Kidney epithelial cell (primary cell): ENCODE measurements around the gene KIAA0753. TPM values are rescaled to one million over a fixed set of nuclear protein-coding genes. Genes with fewer than 3 reads are reported as not detected.

Experiments used
- DNase-seq: peaks from one replicate; pipeline ENCODE4 v3.0.0-alpha.2; 2010; ENCODE audit warnings: low read depth
- H3K27me3 ChIP-seq: 2 replicates; pipeline ENCODE4 v1.6.0; 2011; ENCODE audit warnings: low read length; ENCODE audit not compliant: control insufficient read depth, insufficient read depth
- H3K36me3 ChIP-seq: 2 replicates; pipeline ENCODE4 v1.5.1; 2011; ENCODE audit warnings: low read length; ENCODE audit not compliant: control insufficient read depth, insufficient read depth
- H3K4me3 ChIP-seq: 2 replicates; pipeline ENCODE4 v1.5.1; 2011; ENCODE audit warnings: low read depth, mild to moderate bottlenecking, control low read depth, low read length
- total RNA-seq: library from RNA; depleted of rRNA; stranded (reverse); fragments of >200 nt; gene quantifications from 2 replicates; pipeline ENCODE4 v1.2.3, GENCODE V29; 2015
- TF ChIP-seq, protein P1 (sequence below): IDR thresholded peaks from 2 replicates; pipeline ENCODE4 v1.5.1; 2011; ENCODE audit warnings: mild to moderate bottlenecking, moderate library complexity, low read length, control low read depth, inconsistent platforms; ENCODE audit not compliant: insufficient read depth, poor library complexity, severe bottlenecking

Gene KIAA0753
- total RNA-seq, 1 donor from 2014 or later, result 20.2 TPM

DNA sequence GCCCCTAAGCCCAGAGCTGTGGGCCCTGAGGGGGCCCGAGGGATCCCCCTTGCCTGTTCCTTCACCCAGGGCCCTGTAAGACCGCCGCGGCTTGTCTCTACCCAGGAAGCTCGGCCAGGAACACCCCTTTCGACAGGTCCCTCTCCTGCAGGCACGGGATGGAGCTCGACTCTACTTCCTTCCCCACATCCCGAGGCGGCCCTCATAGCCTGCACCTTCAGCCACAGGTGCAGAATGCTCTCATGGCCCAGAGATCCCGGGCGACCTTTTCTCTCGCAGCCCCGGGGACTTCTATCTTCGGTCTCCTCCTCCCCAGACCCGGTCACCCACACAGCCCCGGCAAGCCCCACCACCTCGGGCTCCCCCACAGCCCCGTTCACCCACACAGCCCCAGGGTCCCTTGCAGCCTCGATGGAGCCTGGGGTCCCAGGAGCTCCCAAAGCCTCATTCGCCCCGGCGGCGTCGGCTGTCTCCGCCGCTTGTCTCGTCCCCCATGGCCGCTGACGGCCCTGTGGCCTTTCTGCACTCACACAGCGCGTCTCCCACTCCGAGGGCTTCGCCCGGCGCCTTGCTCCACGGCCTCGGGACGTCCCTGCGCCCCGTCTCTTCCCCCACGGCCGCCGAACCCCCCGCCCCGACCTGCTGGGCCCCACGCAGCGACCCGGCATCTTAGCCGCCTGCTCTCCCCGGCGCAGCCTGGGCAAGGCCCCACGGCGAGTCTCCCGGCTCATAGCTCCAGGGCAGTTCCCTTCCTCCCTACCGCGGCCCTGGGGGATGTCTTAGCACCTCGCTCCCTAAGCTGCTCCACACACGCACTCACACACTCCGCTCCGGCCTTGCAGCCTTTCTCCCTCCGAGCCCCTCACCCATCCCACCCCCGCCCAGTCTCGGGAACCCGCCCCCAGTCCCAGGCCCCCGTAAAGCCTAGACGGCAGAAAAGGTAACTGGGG, 650 bp downstream of the KIAA0753 start:
- TF ChIP-seq, protein P1, sequence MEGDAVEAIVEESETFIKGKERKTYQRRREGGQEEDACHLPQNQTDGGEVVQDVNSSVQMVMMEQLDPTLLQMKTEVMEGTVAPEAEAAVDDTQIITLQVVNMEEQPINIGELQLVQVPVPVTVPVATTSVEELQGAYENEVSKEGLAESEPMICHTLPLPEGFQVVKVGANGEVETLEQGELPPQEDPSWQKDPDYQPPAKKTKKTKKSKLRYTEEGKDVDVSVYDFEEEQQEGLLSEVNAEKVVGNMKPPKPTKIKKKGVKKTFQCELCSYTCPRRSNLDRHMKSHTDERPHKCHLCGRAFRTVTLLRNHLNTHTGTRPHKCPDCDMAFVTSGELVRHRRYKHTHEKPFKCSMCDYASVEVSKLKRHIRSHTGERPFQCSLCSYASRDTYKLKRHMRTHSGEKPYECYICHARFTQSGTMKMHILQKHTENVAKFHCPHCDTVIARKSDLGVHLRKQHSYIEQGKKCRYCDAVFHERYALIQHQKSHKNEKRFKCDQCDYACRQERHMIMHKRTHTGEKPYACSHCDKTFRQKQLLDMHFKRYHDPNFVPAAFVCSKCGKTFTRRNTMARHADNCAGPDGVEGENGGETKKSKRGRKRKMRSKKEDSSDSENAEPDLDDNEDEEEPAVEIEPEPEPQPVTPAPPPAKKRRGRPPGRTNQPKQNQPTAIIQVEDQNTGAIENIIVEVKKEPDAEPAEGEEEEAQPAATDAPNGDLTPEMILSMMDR, result no peak

DNA sequence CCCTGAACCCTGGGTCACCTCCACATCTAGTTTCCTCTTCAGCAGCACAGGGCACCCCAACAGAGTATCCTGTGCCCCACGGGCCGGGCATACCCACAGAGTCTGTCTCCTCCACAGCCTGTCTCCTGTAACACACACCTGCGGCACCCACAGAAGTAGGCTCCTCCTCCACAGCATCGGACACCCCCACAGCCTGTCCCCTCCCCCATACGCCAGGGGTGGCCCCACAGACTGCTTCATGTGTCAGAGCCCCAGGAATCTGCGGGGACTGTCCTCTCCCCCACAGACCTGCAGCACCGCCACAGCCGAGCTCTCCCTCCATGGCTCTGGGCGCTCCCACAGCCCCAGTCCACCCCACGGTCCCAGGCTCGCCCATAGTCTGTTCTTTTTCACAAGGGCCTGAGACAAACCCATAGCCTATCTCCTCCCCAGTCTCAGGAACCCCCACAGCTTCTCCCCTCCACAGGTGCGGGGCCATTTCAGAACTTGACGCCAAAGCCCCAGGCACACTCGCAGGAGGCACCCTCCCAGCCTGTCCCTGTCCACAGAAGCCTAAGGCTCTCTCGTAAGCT, 1.4 kb downstream of the KIAA0753 start:
- no peak for DNase-seq
- H3K27me3 ChIP-seq, result no peaks in the 10 kb centered on the region
- H3K4me3 ChIP-seq, result peak overlapping the region; percentile 81
- TF ChIP-seq, protein P1, result no peak
- H3K36me3 ChIP-seq, result no peaks in the 10 kb centered on the region

More for the DNA sequence above, 650 bp downstream of the KIAA0753 start:
- Histone ChIP-seq H3K4me3 (peak overlapping the region; percentile 81), H3K36me3 (no peaks in the 10 kb centered on the region), H3K27me3 (no peaks in the 10 kb centered on the region)
- no peak for DNase-seq

- no peak for DNase-seq
- TF ChIP-seq, protein P1, result no peak
- Histone ChIP-seq H3K36me3 (no peaks in the 10 kb centered on the region), H3K27me3 (no peaks in the 10 kb centered on the region), H3K4me3 (no peak overlapping the region)
Observed at GRCh38 chr17:6638046-6638908, 2.2 kb downstream of the KIAA0753 start.

GRCh38 chr17:6637458-6637840, 3.1 kb downstream of the KIAA0753 start:
- TF ChIP-seq, protein P1, result no peak
- no peak for DNase-seq
- H3K27me3 ChIP-seq, result no peaks in the 10 kb centered on the region
- no peak overlapping the region for H3K4me3 ChIP-seq
- H3K36me3 ChIP-seq, result no peaks in the 10 kb centered on the region

- no peaks in the 10 kb centered on the region for H3K36me3 ChIP-seq
- TF ChIP-seq, protein P1, result no peak
- H3K4me3 ChIP-seq, result no peak overlapping the region
- DNase-seq, result no peak
- H3K27me3 ChIP-seq, result no peaks in the 10 kb centered on the region
Observed at GRCh38 chr17:6636616-6637457, 3.7 kb downstream of the KIAA0753 start.
